ENCODE data around the gene NRG3. TPM values are rescaled to one million over a fixed set of nuclear protein-coding genes. Genes with fewer than 3 reads are reported as not detected.

Gene NRG3
- total RNA-seq, 1 donor from 2014 or later = not detected

DNA sequence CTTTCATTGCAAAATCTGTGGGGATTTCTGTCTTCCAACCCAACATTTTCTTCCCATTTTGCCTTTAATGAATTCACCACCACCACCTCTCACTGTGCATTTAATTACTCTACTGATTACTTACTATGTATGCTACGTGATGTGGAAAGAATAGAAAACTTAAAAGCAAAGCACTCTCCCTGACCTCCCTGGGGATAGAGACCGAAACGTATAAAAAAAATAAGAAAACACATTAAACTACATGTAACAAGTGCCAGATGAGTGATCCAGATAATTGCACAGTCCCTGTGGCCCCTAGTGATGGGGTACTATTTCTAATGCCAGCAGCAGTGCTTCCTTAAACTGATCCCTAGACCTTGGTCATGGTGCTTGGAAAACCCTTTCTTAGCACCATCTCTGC is 478.4 kb downstream of the NRG3 start:
- DNase-seq (ENCODE audit: low read depth) (no peak), FAIRE-seq (no peak)
- TF ChIP-seq, protein P1, sequence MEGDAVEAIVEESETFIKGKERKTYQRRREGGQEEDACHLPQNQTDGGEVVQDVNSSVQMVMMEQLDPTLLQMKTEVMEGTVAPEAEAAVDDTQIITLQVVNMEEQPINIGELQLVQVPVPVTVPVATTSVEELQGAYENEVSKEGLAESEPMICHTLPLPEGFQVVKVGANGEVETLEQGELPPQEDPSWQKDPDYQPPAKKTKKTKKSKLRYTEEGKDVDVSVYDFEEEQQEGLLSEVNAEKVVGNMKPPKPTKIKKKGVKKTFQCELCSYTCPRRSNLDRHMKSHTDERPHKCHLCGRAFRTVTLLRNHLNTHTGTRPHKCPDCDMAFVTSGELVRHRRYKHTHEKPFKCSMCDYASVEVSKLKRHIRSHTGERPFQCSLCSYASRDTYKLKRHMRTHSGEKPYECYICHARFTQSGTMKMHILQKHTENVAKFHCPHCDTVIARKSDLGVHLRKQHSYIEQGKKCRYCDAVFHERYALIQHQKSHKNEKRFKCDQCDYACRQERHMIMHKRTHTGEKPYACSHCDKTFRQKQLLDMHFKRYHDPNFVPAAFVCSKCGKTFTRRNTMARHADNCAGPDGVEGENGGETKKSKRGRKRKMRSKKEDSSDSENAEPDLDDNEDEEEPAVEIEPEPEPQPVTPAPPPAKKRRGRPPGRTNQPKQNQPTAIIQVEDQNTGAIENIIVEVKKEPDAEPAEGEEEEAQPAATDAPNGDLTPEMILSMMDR (IDR thresholded peaks at IDR 0.05; ENCODE audit: insufficient read depth, low read length, severe bottlenecking) = no peak
- no peaks in the 10 kb centered on the region for H3K36me3 ChIP-seq (ENCODE audit: control insufficient read depth, insufficient read depth, low read length)
- no peaks in the 10 kb centered on the region for H3K27me3 ChIP-seq (ENCODE audit: control insufficient read depth, insufficient read depth, low read length)
- H3K4me3 ChIP-seq (ENCODE audit: low read depth, low read length) = no peak overlapping the region

DNA sequence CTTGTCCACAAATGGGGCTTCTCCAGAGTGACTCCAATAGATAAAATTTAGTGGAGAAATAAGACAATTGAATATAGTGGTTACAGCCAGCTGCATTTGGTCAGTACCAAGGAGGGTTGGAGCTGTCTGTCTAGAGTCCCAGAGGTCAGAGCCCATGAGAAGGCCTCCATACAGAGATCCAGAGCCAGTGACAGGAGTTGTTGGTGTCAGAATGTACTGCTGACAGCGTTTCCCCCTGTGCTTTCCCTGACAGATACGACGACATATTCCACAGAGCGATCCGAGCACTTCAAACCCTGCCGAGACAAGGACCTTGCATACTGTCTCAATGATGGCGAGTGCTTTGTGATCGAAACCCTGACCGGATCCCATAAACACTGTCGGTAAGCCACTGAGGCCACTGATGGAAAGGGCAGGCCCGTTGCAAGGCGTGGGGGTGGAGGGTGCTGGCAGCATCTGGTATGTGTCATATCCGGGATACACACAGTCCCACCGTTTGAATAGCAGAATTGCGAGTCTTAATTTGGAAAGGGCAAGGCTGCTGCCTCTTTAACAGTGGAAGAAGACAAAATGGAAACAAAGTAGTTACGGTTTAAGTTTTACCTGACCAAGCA is 483.6 kb downstream of the NRG3 start:
- DNase-seq (ENCODE audit: low read depth) (no peak), FAIRE-seq (no peak)
- Histone ChIP-seq H3K36me3 (ENCODE audit: control insufficient read depth, insufficient read depth, low read length) (no peaks in the 10 kb centered on the region), H3K27me3 (ENCODE audit: control insufficient read depth, insufficient read depth, low read length) (no peaks in the 10 kb centered on the region), H3K4me3 (ENCODE audit: low read depth, low read length) (no peak overlapping the region)
- TF ChIP-seq, protein P1 (IDR thresholded peaks at IDR 0.05; ENCODE audit: insufficient read depth, low read length, severe bottlenecking) = no peak

DNA sequence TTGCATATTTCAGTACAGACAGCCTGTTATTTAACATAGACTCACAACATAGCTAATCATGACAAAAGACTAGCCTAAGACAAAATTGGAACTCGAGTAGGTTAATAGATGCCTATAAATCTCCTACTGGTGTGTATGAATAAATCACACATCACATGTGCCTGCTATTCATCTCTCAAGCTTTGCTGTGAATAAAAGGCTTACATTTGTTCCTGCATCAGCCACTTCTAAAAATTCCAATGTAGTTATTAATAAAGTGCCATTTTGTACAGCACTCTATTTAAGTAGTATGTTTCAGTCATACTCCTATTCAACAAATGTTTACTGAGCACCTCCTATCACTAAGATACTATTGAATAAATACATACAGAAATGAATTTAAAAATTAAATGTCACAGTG is 486.3 kb downstream of the NRG3 start:
- no peak for FAIRE-seq
- TF ChIP-seq, protein P1 (IDR thresholded peaks at IDR 0.05; ENCODE audit: insufficient read depth, low read length, severe bottlenecking) = no peak
- DNase-seq (ENCODE audit: low read depth) = no peak
- Histone ChIP-seq H3K36me3 (ENCODE audit: control insufficient read depth, insufficient read depth, low read length) (no peaks in the 10 kb centered on the region), H3K4me3 (ENCODE audit: low read depth, low read length) (no peak overlapping the region), H3K27me3 (ENCODE audit: control insufficient read depth, insufficient read depth, low read length) (no peaks in the 10 kb centered on the region)

DNA sequence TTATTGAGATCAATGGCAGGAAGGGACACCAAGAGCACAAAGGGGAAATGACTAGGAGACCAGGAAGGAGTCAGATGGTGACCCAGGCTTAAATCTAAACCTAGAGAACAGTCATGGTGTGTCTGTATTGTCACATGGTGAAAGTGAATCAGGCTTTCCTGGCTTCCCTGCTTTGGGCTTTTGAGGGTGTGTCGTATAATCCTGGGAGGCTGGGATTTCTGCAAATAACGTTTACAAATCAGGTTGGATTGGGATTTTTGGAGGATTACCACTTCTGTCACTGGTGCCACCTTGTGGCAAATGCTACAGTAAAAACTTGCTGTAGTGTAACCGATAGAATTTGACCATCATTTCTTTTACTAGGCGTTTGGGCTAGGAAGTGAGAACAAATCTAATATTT is 502.6 kb downstream of the NRG3 start:
- FAIRE-seq = no peak
- H3K36me3 ChIP-seq (ENCODE audit: control insufficient read depth, insufficient read depth, low read length) = no peaks in the 10 kb centered on the region
- DNase-seq (ENCODE audit: low read depth) = peak; percentile 0

DNA sequence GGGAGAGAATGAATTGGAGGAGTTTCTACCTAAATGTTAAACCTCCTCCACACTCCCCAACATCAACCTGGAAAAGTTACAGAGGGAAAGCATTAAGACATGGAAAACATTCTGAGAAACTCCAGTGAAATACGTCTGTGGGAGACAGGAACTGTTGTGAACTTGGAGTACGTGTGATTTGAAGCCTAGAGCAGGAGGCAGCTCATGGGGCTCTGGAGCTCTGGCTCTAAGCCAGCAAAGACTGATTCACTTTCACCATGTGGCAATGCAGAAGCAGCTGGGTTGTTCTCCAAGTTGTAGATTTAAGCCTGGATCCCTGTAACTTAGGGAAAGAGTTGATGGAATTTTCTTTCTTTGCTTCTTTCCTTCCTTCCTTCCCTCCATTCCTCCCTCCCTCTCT is 503.2 kb downstream of the NRG3 start:
- no peaks in the 10 kb centered on the region for H3K36me3 ChIP-seq (ENCODE audit: control insufficient read depth, insufficient read depth, low read length)
- no peaks in the 10 kb centered on the region for H3K27me3 ChIP-seq (ENCODE audit: control insufficient read depth, insufficient read depth, low read length)
- H3K4me3 ChIP-seq (ENCODE audit: low read depth, low read length) = no peak overlapping the region
- DNase-seq (ENCODE audit: low read depth) = peak; percentile 20
- FAIRE-seq = no peak
- TF ChIP-seq, protein P1 (IDR thresholded peaks at IDR 0.05; ENCODE audit: insufficient read depth, low read length, severe bottlenecking) = no peak

More for the DNA sequence above, 502.6 kb downstream of the NRG3 start:
- no peaks in the 10 kb centered on the region for H3K27me3 ChIP-seq (ENCODE audit: control insufficient read depth, insufficient read depth, low read length)
- TF ChIP-seq, protein P1 (IDR thresholded peaks at IDR 0.05; ENCODE audit: insufficient read depth, low read length, severe bottlenecking) = no peak
- no peak overlapping the region for H3K4me3 ChIP-seq (ENCODE audit: low read depth, low read length)

DNA sequence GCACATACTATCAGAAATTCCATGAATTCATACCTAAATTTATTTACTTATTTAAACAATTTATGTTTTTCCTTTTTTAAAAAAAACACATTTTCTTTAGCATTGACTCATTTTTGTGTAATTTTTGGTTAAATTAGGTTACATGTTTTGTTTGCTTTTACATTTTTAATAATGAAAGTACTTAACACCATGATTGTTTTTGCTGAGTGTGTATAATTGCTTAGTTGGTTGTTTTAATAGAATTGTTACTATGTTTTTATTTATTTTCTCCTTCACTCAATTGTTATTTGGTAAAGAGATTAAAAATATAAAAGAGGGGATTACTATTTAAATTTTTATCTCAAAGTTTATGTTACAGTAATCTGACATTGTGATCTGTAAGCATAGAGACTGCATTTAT is 508.4 kb downstream of the NRG3 start:
- Histone ChIP-seq H3K4me3 (ENCODE audit: low read depth, low read length) (no peak overlapping the region), H3K36me3 (ENCODE audit: control insufficient read depth, insufficient read depth, low read length) (no peaks in the 10 kb centered on the region), H3K27me3 (ENCODE audit: control insufficient read depth, insufficient read depth, low read length) (no peaks in the 10 kb centered on the region)
- TF ChIP-seq, protein P1 (IDR thresholded peaks at IDR 0.05; ENCODE audit: insufficient read depth, low read length, severe bottlenecking) = no peak
- no peak for FAIRE-seq
- DNase-seq (ENCODE audit: low read depth) = no peak
